Parathyroid adenoma (tissue), 2 donors: ENCODE data around the gene CTTNBP2.

Experiments used
- H2AFZ ChIP-seq: fragments of 300-600 bp; sonication (generic); one replicate; pipeline ENCODE4 v1.7.0; 2017; ENCODE audit warnings: antibody characterized with exemption, mild to moderate bottlenecking
- H3K27ac ChIP-seq: fragments of 300-600 bp; sonication (generic); one replicate; pipeline ENCODE4 v1.7.0; 2017
- H3K27me3 ChIP-seq: fragments of 300-600 bp; sonication (generic); one replicate; pipeline ENCODE4 v1.7.0; 2017; ENCODE audit warnings: low read length; ENCODE audit not compliant: control insufficient read depth, insufficient read depth
- H3K36me3 ChIP-seq: fragments of 300-600 bp; sonication (generic); one replicate; pipeline ENCODE4 v1.7.0; 2017; ENCODE audit warnings: low read length; ENCODE audit not compliant: control insufficient read depth, insufficient read depth
- H3K4me1 ChIP-seq: fragments of 300-600 bp; sonication (generic); one replicate; pipeline ENCODE4 v1.7.0; 2017; ENCODE audit warnings: control low read depth
- H3K4me2 ChIP-seq: fragments of 300-600 bp; sonication (generic); one replicate; pipeline ENCODE4 v1.7.0; 2017; ENCODE audit warnings: low read length
- H3K4me3 ChIP-seq: fragments of 300-600 bp; sonication (generic); one replicate; pipeline ENCODE4 v1.7.0; 2017; ENCODE audit warnings: low read depth, low read length
- H3K79me2 ChIP-seq: fragments of 300-600 bp; sonication (generic); one replicate; pipeline ENCODE4 v1.7.0; 2017; ENCODE audit warnings: control low read depth
- H3K9ac ChIP-seq: fragments of 300-600 bp; sonication (generic); one replicate; pipeline ENCODE4 v1.7.0; 2017; ENCODE audit warnings: mild to moderate bottlenecking
- H3K9me3 ChIP-seq: fragments of 300-600 bp; sonication (generic); one replicate; pipeline ENCODE4 v1.7.0; 2017; ENCODE audit warnings: low read length; ENCODE audit not compliant: control insufficient read depth
- CTCF ChIP-seq: fragments of 300-600 bp; sonication (generic); IDR thresholded peaks from one replicate; pipeline ENCODE4 v1.7.0; 2017; ENCODE audit warnings: antibody characterized with exemption, mild to moderate bottlenecking
- donor health status: primary hyperparathyroidism.

CTTNBP2 gene

GRCh38 chr7:117841011-117841410, 32.2 kb downstream of the CTTNBP2 start:
- Histone ChIP-seq H3K4me3 (no peak overlapping the region), H3K4me2 (no peak overlapping the region)

GRCh38 chr7:117839507-117839906, 33.7 kb downstream of the CTTNBP2 start:
- no peak overlapping the region for H3K27ac ChIP-seq
- H3K9ac ChIP-seq = no peak overlapping the region
- no peak overlapping the region for H3K4me3 ChIP-seq
- H3K79me2 ChIP-seq = no peaks in the 10 kb centered on the region
- H3K4me2 ChIP-seq = no peak overlapping the region
- no peak for TF ChIP-seq CTCF
- no peaks in the 10 kb centered on the region for H3K9me3 ChIP-seq
- H3K36me3 ChIP-seq = no peaks in the 10 kb centered on the region
- H3K27me3 ChIP-seq = no peaks in the 10 kb centered on the region
- peaks cover 3% of the 10 kb centered on the region for H3K4me1 ChIP-seq
- no peak overlapping the region for H2AFZ ChIP-seq

More at GRCh38 chr7:117841011-117841410, 32.2 kb downstream of the CTTNBP2 start:
- no peak for TF ChIP-seq CTCF
- Histone ChIP-seq H3K4me1 (no peaks in the 10 kb centered on the region), H3K27ac (no peak overlapping the region), H3K79me2 (no peaks in the 10 kb centered on the region), H2AFZ (no peak overlapping the region), H3K9ac (no peak overlapping the region), H3K36me3 (no peaks in the 10 kb centered on the region), H3K9me3 (no peaks in the 10 kb centered on the region), H3K27me3 (no peaks in the 10 kb centered on the region)

GRCh38 chr7:117837841-117838240, 35.4 kb downstream of the CTTNBP2 start:
- TF ChIP-seq CTCF = no peak
- peaks cover 3% of the 10 kb centered on the region for H3K4me1 ChIP-seq
- H3K4me2 ChIP-seq = no peak overlapping the region
- H3K27ac ChIP-seq = no peak overlapping the region
- no peaks in the 10 kb centered on the region for H3K79me2 ChIP-seq
- H3K9ac ChIP-seq = no peak overlapping the region
- no peak overlapping the region for H3K4me3 ChIP-seq
- no peaks in the 10 kb centered on the region for H3K36me3 ChIP-seq
- H2AFZ ChIP-seq = no peak overlapping the region
- no peaks in the 10 kb centered on the region for H3K27me3 ChIP-seq
- H3K9me3 ChIP-seq = no peaks in the 10 kb centered on the region

- H3K4me1 ChIP-seq = peaks cover 3% of the 10 kb centered on the region
- H3K36me3 ChIP-seq = no peaks in the 10 kb centered on the region
- no peaks in the 10 kb centered on the region for H3K9me3 ChIP-seq
- no peaks in the 10 kb centered on the region for H3K79me2 ChIP-seq
- H3K4me2 ChIP-seq = peak overlapping the region; percentile 45
- no peaks in the 10 kb centered on the region for H3K27me3 ChIP-seq
- TF ChIP-seq CTCF = no peak
- no peak overlapping the region for H2AFZ ChIP-seq
- no peak overlapping the region for H3K9ac ChIP-seq
- peak overlapping the region; percentile 12 for H3K4me3 ChIP-seq
- no peak overlapping the region for H3K27ac ChIP-seq
Observed at GRCh38 chr7:117835016-117835664, 38.1 kb downstream of the CTTNBP2 start.

GRCh38 chr7:117830422-117830954, 42.8 kb downstream of the CTTNBP2 start:
- H3K36me3 ChIP-seq = no peaks in the 10 kb centered on the region
- no peak overlapping the region for H3K27ac ChIP-seq
- H3K4me1 ChIP-seq = peaks cover 18% of the 10 kb centered on the region
- no peaks in the 10 kb centered on the region for H3K27me3 ChIP-seq
- no peaks in the 10 kb centered on the region for H3K79me2 ChIP-seq
- peak overlapping the region; percentile 20 for H3K4me2 ChIP-seq
- H2AFZ ChIP-seq = no peak overlapping the region
- no peak for TF ChIP-seq CTCF
- H3K4me3 ChIP-seq = peak overlapping the region; percentile 8
- no peak overlapping the region for H3K9ac ChIP-seq
- no peaks in the 10 kb centered on the region for H3K9me3 ChIP-seq
